ENCODE results near the gene TANC1.

DNA sequence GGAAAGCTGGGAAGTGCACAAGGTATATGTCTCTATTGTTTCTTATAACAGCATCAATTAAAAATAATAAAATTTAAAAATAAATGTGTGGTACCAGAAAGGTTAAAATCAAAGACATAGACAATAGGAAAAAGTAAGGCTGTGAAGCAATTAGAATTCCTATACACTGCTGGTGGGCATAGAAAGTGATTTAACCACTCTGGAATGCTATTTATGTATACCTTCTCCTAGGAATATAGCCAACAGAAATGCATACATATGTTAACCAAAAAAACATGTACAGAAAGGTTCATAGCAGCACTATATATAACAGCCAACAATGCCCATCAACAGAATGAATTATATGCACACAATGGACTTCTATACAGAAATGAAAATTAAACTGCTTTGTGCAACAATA, 275.1 kb downstream of the TANC1 start:
- TF ChIP-seq, protein P1, sequence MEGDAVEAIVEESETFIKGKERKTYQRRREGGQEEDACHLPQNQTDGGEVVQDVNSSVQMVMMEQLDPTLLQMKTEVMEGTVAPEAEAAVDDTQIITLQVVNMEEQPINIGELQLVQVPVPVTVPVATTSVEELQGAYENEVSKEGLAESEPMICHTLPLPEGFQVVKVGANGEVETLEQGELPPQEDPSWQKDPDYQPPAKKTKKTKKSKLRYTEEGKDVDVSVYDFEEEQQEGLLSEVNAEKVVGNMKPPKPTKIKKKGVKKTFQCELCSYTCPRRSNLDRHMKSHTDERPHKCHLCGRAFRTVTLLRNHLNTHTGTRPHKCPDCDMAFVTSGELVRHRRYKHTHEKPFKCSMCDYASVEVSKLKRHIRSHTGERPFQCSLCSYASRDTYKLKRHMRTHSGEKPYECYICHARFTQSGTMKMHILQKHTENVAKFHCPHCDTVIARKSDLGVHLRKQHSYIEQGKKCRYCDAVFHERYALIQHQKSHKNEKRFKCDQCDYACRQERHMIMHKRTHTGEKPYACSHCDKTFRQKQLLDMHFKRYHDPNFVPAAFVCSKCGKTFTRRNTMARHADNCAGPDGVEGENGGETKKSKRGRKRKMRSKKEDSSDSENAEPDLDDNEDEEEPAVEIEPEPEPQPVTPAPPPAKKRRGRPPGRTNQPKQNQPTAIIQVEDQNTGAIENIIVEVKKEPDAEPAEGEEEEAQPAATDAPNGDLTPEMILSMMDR (IDR thresholded peaks at IDR 0.05) = no peak
- TF ChIP-seq POLR2A (IDR thresholded peaks at IDR 0.05) = no peak
